Breast epithelium (tissue), 4 donors: ENCODE measurements around the gene MUC22. TPM values are rescaled to one million over a fixed set of nuclear protein-coding genes. Genes with fewer than 3 reads are reported as not detected.

Experiments used
- DNase-seq, 2 donors: peaks; one replicate each; pipeline ENCODE4 v3.0.0-alpha.2; 2019; ENCODE audit warnings: low spot score in 2 of 2
- H3K27ac ChIP-seq, 2 donors: fragments of 200-600 bp; sonication (generic) in 1 of 2; one replicate each; pipeline ENCODE4 v1.5.1; 2016 to 2019; ENCODE audit warnings: mild to moderate bottlenecking in 1 of 2
- H3K27me3 ChIP-seq, 2 donors: fragments of 200-600 bp; sonication (generic) in 1 of 2; one replicate each; pipeline versions ENCODE4 v1.5.1 to v1.6.0; 2017 to 2019; ENCODE audit warnings: control low read depth in 1 of 2, mild to moderate bottlenecking in 1 of 2
- H3K36me3 ChIP-seq: fragments of 200-600 bp; one replicate; pipeline ENCODE4 v1.5.1; 2019
- H3K4me1 ChIP-seq, 2 donors: fragments of 200-600 bp; sonication (generic); one replicate each; pipeline ENCODE4 v1.5.1; 2016 to 2019; ENCODE audit warnings: control low read depth in 1 of 2
- H3K4me3 ChIP-seq, 3 donors: fragments of 200-600 bp; sonication (generic); 1 replicate in 2 of 3; 2 replicates in 1 of 3; pipeline ENCODE4 v1.5.1; 2016 to 2019; ENCODE audit warnings: mild to moderate bottlenecking in 3 of 3, moderate library complexity in 2 of 3
- H3K9me3 ChIP-seq, 2 donors: fragments of 200-600 bp; sonication (generic) in 1 of 2; one replicate each; pipeline ENCODE4 v1.5.1; 2016 to 2019; ENCODE audit warnings: control low read depth in 1 of 2
- POLR2A ChIP-seq: fragments of 450-650 bp; IDR thresholded peaks from one replicate; pipeline ENCODE4 v1.6.1; 2016; ENCODE audit warnings: antibody characterized with exemption, mild to moderate bottlenecking, moderate library complexity
- POLR2AphosphoS5 ChIP-seq, 3 donors: sonication (generic); formaldehyde crosslinking; IDR thresholded peaks; one replicate each; pipeline ENCODE4 v1.6.1; 2017; ENCODE audit warnings: antibody characterized with exemption in 3 of 3
- intact Hi-C: fragments of 100-400 bp; cut with DNase I; formaldehyde crosslinking; loops from one replicate; pipeline ENCODE4 v1.15.1; 2023; ENCODE audit warnings: low total_unique reads
- total RNA-seq, 3 donors: library from RNA; depleted of rRNA; stranded (reverse); fragments of >200 nt; gene quantifications; one replicate each; pipeline ENCODE4 v1.1.0, GENCODE V29; 2016
- TF ChIP-seq, protein P1 (sequence below), 3 donors: fragments of 450-650 bp; IDR thresholded peaks; one replicate each; pipeline ENCODE4 v1.5.1; 2016 to 2017; ENCODE audit warnings: antibody characterized with exemption in 3 of 3, mild to moderate bottlenecking in 3 of 3, moderate library complexity in 3 of 3

The MUC22 gene
- total RNA-seq, 3 donors from 2014 or later: not detected

DNA sequence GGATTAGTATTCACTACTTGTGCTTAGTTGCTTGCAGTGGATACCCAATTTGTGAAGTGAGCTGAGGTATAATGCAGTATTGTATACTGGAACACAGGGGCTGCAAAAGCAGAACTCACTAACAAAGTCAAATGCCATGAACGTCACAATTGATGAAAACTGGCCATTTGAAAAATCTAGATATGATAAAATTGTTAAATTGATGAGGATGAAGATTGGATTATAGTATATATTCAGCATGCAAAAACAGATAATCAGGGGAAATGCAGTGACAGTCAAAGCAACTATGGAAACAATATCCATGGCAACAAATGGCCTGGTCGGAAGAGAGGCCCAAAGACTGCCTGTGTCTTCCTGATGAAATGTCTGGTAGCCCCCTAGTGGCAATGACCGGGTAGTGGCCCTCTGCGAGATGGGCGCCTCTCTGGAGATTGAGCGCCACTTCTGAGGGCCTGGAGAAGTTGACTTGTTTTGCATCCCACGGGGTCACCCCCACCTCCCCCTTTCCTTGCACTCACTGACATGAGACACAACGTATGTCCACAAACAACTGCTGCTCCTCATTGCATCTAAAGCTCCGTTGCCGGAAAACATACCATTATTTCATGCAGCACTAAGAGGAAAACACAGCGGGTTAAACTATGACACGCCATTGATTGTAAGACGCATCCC lies 58.5 kb downstream of the MUC22 start:
- H3K27ac ChIP-seq: no peak overlapping the region
- intact Hi-C loops: no loop called here
- no peaks in the 10 kb centered on the region for H3K27me3 ChIP-seq

DNA sequence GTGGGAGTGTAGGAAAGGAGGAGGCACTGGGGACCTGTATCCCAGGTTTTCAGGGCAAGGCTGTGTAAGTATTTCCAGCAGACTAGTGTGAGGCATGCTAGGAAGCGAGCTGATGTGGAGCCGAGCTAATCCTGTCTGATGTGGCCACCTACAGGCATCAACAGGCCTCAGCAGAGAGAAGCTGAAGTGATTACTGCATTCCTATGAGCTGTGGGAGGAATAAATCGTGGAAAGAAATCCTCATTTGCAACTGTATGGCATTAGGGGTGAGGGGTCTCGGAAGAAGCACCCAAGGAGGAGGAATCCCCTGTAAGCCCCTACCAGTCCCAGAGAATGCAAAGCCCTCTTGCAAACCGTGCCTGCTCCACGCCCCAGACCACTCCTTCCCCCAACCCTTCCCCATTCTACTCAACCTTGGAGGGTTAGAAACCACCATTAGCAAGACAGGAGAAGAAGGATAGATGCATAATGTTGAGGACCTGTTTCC lies 60.5 kb downstream of the MUC22 start:
- no peak for TF ChIP-seq POLR2A
- TF ChIP-seq, protein P1, sequence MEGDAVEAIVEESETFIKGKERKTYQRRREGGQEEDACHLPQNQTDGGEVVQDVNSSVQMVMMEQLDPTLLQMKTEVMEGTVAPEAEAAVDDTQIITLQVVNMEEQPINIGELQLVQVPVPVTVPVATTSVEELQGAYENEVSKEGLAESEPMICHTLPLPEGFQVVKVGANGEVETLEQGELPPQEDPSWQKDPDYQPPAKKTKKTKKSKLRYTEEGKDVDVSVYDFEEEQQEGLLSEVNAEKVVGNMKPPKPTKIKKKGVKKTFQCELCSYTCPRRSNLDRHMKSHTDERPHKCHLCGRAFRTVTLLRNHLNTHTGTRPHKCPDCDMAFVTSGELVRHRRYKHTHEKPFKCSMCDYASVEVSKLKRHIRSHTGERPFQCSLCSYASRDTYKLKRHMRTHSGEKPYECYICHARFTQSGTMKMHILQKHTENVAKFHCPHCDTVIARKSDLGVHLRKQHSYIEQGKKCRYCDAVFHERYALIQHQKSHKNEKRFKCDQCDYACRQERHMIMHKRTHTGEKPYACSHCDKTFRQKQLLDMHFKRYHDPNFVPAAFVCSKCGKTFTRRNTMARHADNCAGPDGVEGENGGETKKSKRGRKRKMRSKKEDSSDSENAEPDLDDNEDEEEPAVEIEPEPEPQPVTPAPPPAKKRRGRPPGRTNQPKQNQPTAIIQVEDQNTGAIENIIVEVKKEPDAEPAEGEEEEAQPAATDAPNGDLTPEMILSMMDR (IDR thresholded peaks at IDR 0.05): peak in 2 of 3 donors; percentile 38 to 61
- no peaks in the 10 kb centered on the region for H3K27me3 ChIP-seq
- no peaks in the 10 kb centered on the region for H3K9me3 ChIP-seq
- H3K36me3 ChIP-seq: no peaks in the 10 kb centered on the region
- H3K27ac ChIP-seq: no peak overlapping the region
- DNase-seq: peak in 1 of 2 donors; percentile 53
- intact Hi-C loops: loop anchor here (10.0 kb wide), 1 partner anchor 156 kb away; the partner anchor contains the start of gene VARS2
- no peak overlapping the region for H3K4me3 ChIP-seq
- no peaks in the 10 kb centered on the region for H3K4me1 ChIP-seq

More for the DNA sequence above, 58.5 kb downstream of the MUC22 start:
- H3K4me1 ChIP-seq: no peaks in the 10 kb centered on the region
- no peaks in the 10 kb centered on the region for H3K36me3 ChIP-seq
- H3K9me3 ChIP-seq: no peaks in the 10 kb centered on the region
- H3K4me3 ChIP-seq: no peak overlapping the region
- peak; percentile 33 to 70 for DNase-seq
- no peak for TF ChIP-seq POLR2A
- TF ChIP-seq POLR2AphosphoS5 (IDR thresholded peaks at IDR 0.05): no peak
- TF ChIP-seq, protein P1 (IDR thresholded peaks at IDR 0.05): peak; percentile 60 to 88 (median 67)

DNA sequence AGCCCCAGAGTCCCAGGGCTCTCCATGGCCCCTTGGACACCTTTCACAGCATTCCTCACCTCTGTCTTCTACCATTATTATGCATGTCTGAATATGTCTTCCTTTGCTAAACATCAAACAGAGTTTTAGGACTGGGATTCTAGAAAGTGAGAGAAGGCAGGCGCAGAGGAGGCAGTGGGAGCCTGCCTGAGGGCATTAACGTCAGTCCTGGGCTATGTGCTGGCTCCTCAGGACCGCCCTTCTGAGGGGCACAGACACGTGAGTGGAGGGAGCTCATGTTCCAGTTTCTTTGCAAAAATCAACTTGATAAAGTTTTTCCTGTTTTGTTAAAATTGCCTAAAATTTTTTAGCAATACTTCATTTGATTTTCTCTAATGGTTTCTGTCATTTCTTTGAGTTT lies 64.1 kb downstream of the MUC22 start:
- Histone ChIP-seq H3K36me3 (no peaks in the 10 kb centered on the region), H3K27ac (no peak overlapping the region), H3K4me3 (no peak overlapping the region), H3K27me3 (no peaks in the 10 kb centered on the region), H3K9me3 (no peaks in the 10 kb centered on the region), H3K4me1 (no peaks in the 10 kb centered on the region)
- intact Hi-C loops: loop anchor here (10.0 kb wide), 1 partner anchor 160 kb away; the partner anchor contains the start of gene VARS2
- no peak for TF ChIP-seq POLR2A
- TF ChIP-seq, protein P1 (IDR thresholded peaks at IDR 0.05): no peak
- TF ChIP-seq POLR2AphosphoS5 (IDR thresholded peaks at IDR 0.05): no peak
- DNase-seq: no peak

DNA sequence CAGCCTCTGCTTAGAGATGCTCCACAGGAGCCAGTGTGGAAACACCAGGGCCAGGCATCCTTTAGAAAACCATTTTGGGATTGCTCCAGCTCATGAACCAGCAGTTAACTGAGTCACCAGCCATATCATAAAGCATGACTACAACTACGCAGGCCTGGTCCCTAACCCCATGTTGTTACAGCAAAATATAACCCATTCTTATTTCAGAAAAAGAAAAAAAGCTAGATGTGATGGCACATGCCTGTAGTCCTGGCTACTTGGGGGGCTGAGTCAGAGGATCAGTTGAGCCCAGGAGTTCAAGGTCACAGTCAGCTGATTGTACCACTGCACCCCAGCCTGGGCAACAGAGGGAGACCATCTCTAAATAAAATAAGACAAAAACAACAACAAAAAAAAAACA lies 65.3 kb downstream of the MUC22 start:
- no peaks in the 10 kb centered on the region for H3K36me3 ChIP-seq
- H3K4me1 ChIP-seq: no peaks in the 10 kb centered on the region
- no peaks in the 10 kb centered on the region for H3K27me3 ChIP-seq
- no peak overlapping the region for H3K27ac ChIP-seq
- no peak overlapping the region for H3K4me3 ChIP-seq
- DNase-seq: no peak
- H3K9me3 ChIP-seq: no peaks in the 10 kb centered on the region
- no peak for TF ChIP-seq POLR2AphosphoS5 (IDR thresholded peaks at IDR 0.05)
- TF ChIP-seq, protein P1 (IDR thresholded peaks at IDR 0.05): no peak
- TF ChIP-seq POLR2A: no peak
- intact Hi-C loops: loop anchor here (10.0 kb wide), 1 partner anchor 161 kb away; the partner anchor contains the start of gene VARS2

DNA sequence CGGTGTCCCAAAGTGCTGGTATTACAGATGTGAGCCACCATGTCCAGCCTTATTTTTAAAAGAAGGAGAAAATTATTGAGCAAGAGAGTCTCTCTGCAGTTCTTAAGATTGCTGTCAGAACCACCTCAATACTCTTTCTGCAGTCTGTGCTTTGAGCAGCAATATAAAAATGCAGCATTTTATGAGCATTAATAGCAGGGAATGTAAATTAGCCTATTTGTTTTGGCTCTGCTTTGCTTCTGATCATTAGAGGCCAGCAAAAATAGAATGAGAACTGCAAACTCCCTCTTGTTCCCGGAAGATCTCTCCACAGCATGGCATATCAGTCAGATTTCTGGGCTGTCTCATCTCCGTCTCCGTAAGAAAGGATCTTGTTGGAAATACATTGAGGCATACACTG lies 66.3 kb downstream of the MUC22 start:
- Histone ChIP-seq H3K4me1 (no peaks in the 10 kb centered on the region), H3K4me3 (no peak overlapping the region), H3K27ac (no peak overlapping the region), H3K9me3 (no peaks in the 10 kb centered on the region), H3K36me3 (no peaks in the 10 kb centered on the region), H3K27me3 (no peaks in the 10 kb centered on the region)
- TF ChIP-seq POLR2A (no peak), POLR2AphosphoS5 (IDR thresholded peaks at IDR 0.05) (no peak)
- TF ChIP-seq, protein P1 (IDR thresholded peaks at IDR 0.05): no peak
- intact Hi-C loops: loop anchor here (10.0 kb wide), 1 partner anchor 162 kb away; the partner anchor contains the start of gene VARS2
- no peak for DNase-seq
